H1 (cell line): ENCODE measurements around the gene ABLIM1. TPM values are rescaled to one million over a fixed set of nuclear protein-coding genes. Genes with fewer than 3 reads are reported as not detected.

ENCODE experiments used
- CBX8 ChIP-seq: fragments of 300-800, 300-1000 bp; sonication (generic); IDR thresholded peaks from 2 replicates; pipeline ENCODE4 v1.7.1; 2016; ENCODE audit warnings: low read depth, low read length, borderline replicate concordance
- EGR1 ChIP-seq: IDR thresholded peaks from 2 replicates; pipeline ENCODE4 v1.6.1; 2011; ENCODE audit warnings: low read depth, low read length, borderline replicate concordance
- GABPA ChIP-seq: IDR thresholded peaks from 2 replicates; pipeline ENCODE4 v1.6.1; 2011; ENCODE audit warnings: mild to moderate bottlenecking, low read length, moderate library complexity, borderline replicate concordance; ENCODE audit not compliant: insufficient read depth
- JUN ChIP-seq: IDR thresholded peaks from 2 replicates; pipeline ENCODE4 v1.6.1; 2011; ENCODE audit warnings: low read depth, mild to moderate bottlenecking, improper control_type of control experiment, low read length
- JUND ChIP-seq: IDR thresholded peaks from 2 replicates; pipeline ENCODE4 v1.6.1; 2011; ENCODE audit warnings: mild to moderate bottlenecking, improper control_type of control experiment, low read length
- KDM5A ChIP-seq: fragments of 200-600 bp; IDR thresholded peaks from 2 replicates; pipeline ENCODE4 v1.7.1; 2012; ENCODE audit warnings: mild to moderate bottlenecking, low read length, inconsistent platforms, mixed read lengths
- MAFK ChIP-seq: IDR thresholded peaks from 2 replicates; pipeline ENCODE4 v1.6.1; 2012; ENCODE audit warnings: low read depth, mild to moderate bottlenecking, improper control_type of control experiment, low read length
- PHF8 ChIP-seq: fragments of 200-600 bp; sonication (generic); conservative IDR thresholded peaks from 2 replicates; pipeline ENCODE4 v1.7.1; 2012; ENCODE audit warnings: low read depth, mild to moderate bottlenecking, inconsistent platforms, low read length, moderate library complexity
- SRF ChIP-seq: IDR thresholded peaks from 2 replicates; pipeline ENCODE4 v1.6.1; 2011; ENCODE audit warnings: mild to moderate bottlenecking, low read depth, low read length, moderate library complexity
- TEAD4 ChIP-seq: IDR thresholded peaks from 2 replicates; pipeline ENCODE4 v1.6.1; 2012; ENCODE audit warnings: low read depth, low read length, inconsistent platforms, mixed read lengths
- polyA plus RNA-seq, 7 experiments: library from polyadenylated mRNA; depleted of rRNA in 3 of 7; stranded (reverse) in 5 of 7; unstranded in 2 of 7; fragments of >200 nt in 5 of 7; fragments of 200-250 nt in 2 of 7; gene quantifications; 1 replicate in 5 of 7; 2 replicates in 1 of 7; 4 replicates in 1 of 7; pipeline versions ENCODE4 v1.2.1 to v1.2.3, GENCODE V29; 2011 to 2013; ENCODE audit warnings: missing spikeins in 2 of 7, mixed read lengths in 2 of 7
- total RNA-seq: library from RNA; stranded (reverse); fragmentation: NEBNext Ultra II Directional; extraction: Animal tissue kit (Norgen Biotek cat#: 25700); gene quantifications from 2 replicates; pipeline ENCODE4 v1.2.1, GENCODE V29; 2021

ABLIM1 gene
- total and polyA plus RNA-seq, 2 of the 8 experiments (the other 6 are each of a cell fraction or from before 2014, with no cell fraction given) = 51.2 to 51.7 TPM

GRCh38 chr10:114517368-114518250 is 140.5 kb downstream of the ABLIM1 start (continued):
- no peak for TF ChIP-seq CBX8
- no peak for TF ChIP-seq GABPA
- TF ChIP-seq EGR1 = no peak
- no peak for TF ChIP-seq PHF8
- no peak for TF ChIP-seq KDM5A
- no peak for TF ChIP-seq SRF
- no peak for TF ChIP-seq JUN
- TF ChIP-seq MAFK = no peak
- no peak for TF ChIP-seq TEAD4
- TF ChIP-seq JUND = no peak
